ENCODE data around the gene EML6. TPM values are rescaled to one million over a fixed set of nuclear protein-coding genes. Genes with fewer than 3 reads are reported as not detected.
"Not testable (repeated sequence)": the region's sequence is repeated elsewhere in the genome, so short reads cannot be mapped to it uniquely, and the experiment has no call there.

EML6 gene
- total RNA-seq, 4 donors from 2014 or later, result 2.3 to 15.1 (median 4.1) TPM

GRCh38 chr2:54840559-54841468, 117.4 kb downstream of the EML6 start:
- Histone ChIP-seq H3K27ac (no peak overlapping the region), H3K27me3 (no peaks in the 10 kb centered on the region), H3K9me3 (no peaks in the 10 kb centered on the region), H3K36me3 (no peaks in the 10 kb centered on the region), H3K4me1 (no peaks in the 10 kb centered on the region), H3K4me3 (no peak overlapping the region)
- TF ChIP-seq POLR2AphosphoS5 (IDR thresholded peaks at IDR 0.05), result no peak
- TF ChIP-seq EP300 (IDR thresholded peaks at IDR 0.05), result no peak
- no peak for TF ChIP-seq POLR2A (IDR thresholded peaks at IDR 0.05)
- TF ChIP-seq CTCF (IDR thresholded peaks at IDR 0.05), result no peak
- WGBS, result 80% methylated on average over 7 of the region's 7 CpGs
- DNase-seq (ENCODE audit: low spot score in 2 of 2), result no peak

- H3K4me3 ChIP-seq; H3K27me3 ChIP-seq; H3K9me3 ChIP-seq; DNase-seq (ENCODE audit: low spot score in 2 of 2); H3K4me1 ChIP-seq; H3K27ac ChIP-seq; H3K36me3 ChIP-seq: not testable (repeated sequence)
- 95% methylated on average over 10 of the region's 10 CpGs for WGBS
Observed at GRCh38 chr2:54841500-54841899, 118.0 kb downstream of the EML6 start.

GRCh38 chr2:54845094-54845493, 121.6 kb downstream of the EML6 start:
- Histone ChIP-seq H3K27ac (no peak overlapping the region), H3K9me3 (no peaks in the 10 kb centered on the region), H3K27me3 (no peaks in the 10 kb centered on the region), H3K36me3 (no peaks in the 10 kb centered on the region), H3K4me1 (no peaks in the 10 kb centered on the region), H3K4me3 (no peak overlapping the region)
- TF ChIP-seq POLR2AphosphoS5 (IDR thresholded peaks at IDR 0.05) (no peak), CTCF (IDR thresholded peaks at IDR 0.05) (no peak), EP300 (IDR thresholded peaks at IDR 0.05) (no peak), POLR2A (IDR thresholded peaks at IDR 0.05) (no peak)
- 81% methylated on average over 5 of the region's 5 CpGs for whole genome bisulfite sequencing
- no peak for DNase-seq (ENCODE audit: low spot score in 2 of 2)

GRCh38 chr2:54845514-54845913, 122.1 kb downstream of the EML6 start:
- DNase-seq (ENCODE audit: low spot score in 2 of 2), result no peak
- TF ChIP-seq CTCF (IDR thresholded peaks at IDR 0.05) (no peak), POLR2AphosphoS5 (IDR thresholded peaks at IDR 0.05) (no peak), POLR2A (IDR thresholded peaks at IDR 0.05) (no peak), EP300 (IDR thresholded peaks at IDR 0.05) (no peak)
- H3K27me3 ChIP-seq, result no peaks in the 10 kb centered on the region
- no peaks in the 10 kb centered on the region for H3K4me1 ChIP-seq
- H3K4me3 ChIP-seq, result no peak overlapping the region
- no peaks in the 10 kb centered on the region for H3K9me3 ChIP-seq
- 67% methylated on average over 2 of the region's 2 CpGs for WGBS
- H3K36me3 ChIP-seq, result no peaks in the 10 kb centered on the region
- no peak overlapping the region for H3K27ac ChIP-seq

GRCh38 chr2:54850171-54851122, 127.0 kb downstream of the EML6 start:
- H3K4me3 ChIP-seq, result no peak overlapping the region
- no peaks in the 10 kb centered on the region for H3K36me3 ChIP-seq
- TF ChIP-seq POLR2AphosphoS5 (IDR thresholded peaks at IDR 0.05) (no peak), EP300 (IDR thresholded peaks at IDR 0.05) (no peak), POLR2A (IDR thresholded peaks at IDR 0.05) (no peak), CTCF (IDR thresholded peaks at IDR 0.05) (no peak)
- H3K9me3 ChIP-seq, result no peaks in the 10 kb centered on the region
- no peak overlapping the region for H3K27ac ChIP-seq
- H3K27me3 ChIP-seq, result no peaks in the 10 kb centered on the region
- no peaks in the 10 kb centered on the region for H3K4me1 ChIP-seq
- no peak for DNase-seq (ENCODE audit: low spot score in 2 of 2)
- WGBS, result 85% methylated on average over 8 of the region's 8 CpGs
